ENCODE measurements around the gene PLEKHG4. TPM values are rescaled to one million over a fixed set of nuclear protein-coding genes. Genes with fewer than 3 reads are reported as not detected.

The PLEKHG4 gene
- total and polyA plus RNA-seq, 2 donors (not counting 1 experiment from before 2014, with no cell fraction given) = 9.9 to 37.7 TPM

DNA sequence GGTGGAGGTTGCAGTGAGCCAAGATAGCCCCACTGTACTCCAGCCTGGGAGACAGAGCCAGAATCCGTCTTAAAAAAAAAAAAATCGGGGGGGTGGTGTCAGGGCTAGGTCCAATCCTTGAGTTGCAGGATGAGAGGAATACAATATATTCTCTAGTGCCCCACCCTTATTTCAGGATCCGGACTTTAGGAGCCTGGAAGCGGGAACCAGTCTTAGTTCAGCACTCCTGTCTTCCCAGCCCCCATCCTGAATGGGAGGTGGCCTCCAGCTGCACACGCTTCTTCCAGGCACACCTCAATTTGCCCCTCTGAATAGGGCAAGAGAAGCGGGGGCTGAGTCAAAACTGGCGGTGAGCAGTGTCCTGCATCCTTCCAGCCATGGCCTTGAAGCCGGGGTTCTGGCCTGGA, 33.7 kb upstream of the PLEKHG4 start:
- no peak overlapping the region for H2AFZ ChIP-seq (ENCODE audit: low read length)
- no peaks in the 10 kb centered on the region for H3K9me3 ChIP-seq (ENCODE audit: control insufficient read depth, insufficient read depth, low read depth, low read length)
- H3K36me3 ChIP-seq (ENCODE audit: control insufficient read depth, insufficient read depth, low read length) = peaks cover 3% of the 10 kb centered on the region
- H3K9ac ChIP-seq (ENCODE audit: insufficient read depth, low read length) = peak overlapping the region; percentile 76
- no peak for TF ChIP-seq EZH2 (IDR thresholded peaks at IDR 0.05; ENCODE audit: low read length, missing control alignments)
- TF ChIP-seq, protein P1, sequence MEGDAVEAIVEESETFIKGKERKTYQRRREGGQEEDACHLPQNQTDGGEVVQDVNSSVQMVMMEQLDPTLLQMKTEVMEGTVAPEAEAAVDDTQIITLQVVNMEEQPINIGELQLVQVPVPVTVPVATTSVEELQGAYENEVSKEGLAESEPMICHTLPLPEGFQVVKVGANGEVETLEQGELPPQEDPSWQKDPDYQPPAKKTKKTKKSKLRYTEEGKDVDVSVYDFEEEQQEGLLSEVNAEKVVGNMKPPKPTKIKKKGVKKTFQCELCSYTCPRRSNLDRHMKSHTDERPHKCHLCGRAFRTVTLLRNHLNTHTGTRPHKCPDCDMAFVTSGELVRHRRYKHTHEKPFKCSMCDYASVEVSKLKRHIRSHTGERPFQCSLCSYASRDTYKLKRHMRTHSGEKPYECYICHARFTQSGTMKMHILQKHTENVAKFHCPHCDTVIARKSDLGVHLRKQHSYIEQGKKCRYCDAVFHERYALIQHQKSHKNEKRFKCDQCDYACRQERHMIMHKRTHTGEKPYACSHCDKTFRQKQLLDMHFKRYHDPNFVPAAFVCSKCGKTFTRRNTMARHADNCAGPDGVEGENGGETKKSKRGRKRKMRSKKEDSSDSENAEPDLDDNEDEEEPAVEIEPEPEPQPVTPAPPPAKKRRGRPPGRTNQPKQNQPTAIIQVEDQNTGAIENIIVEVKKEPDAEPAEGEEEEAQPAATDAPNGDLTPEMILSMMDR (conservative IDR thresholded peaks at IDR 0.05 in 1 of 2, IDR thresholded peaks at IDR 0.05 in 1 of 2; ENCODE audit: low read depth in 1 of 2, low read length in 2 of 2) = no peak
- peak overlapping the region; percentile 89 for H3K4me2 ChIP-seq (ENCODE audit: extremely low read depth, insufficient read depth, low read length)
- H3K4me3 ChIP-seq (replicated peaks in 1 of 4; ENCODE audit: control extremely low read depth in 1 of 4, insufficient read depth in 1 of 4, low read depth in 3 of 4, low read length in 4 of 4) = peak overlapping the region; percentile 79 to 90 (median 87)
- DNase-seq (ENCODE audit: low read depth in 2 of 2) = no peak
- peaks cover 58% of the 10 kb centered on the region for H3K4me1 ChIP-seq (ENCODE audit: control insufficient read depth, extremely low read depth, insufficient read depth, low read length)
- peak overlapping the region; percentile 85 for H3K27ac ChIP-seq (ENCODE audit: insufficient read depth, low read length)
- no peaks in the 10 kb centered on the region for H3K27me3 ChIP-seq (ENCODE audit: control insufficient read depth, insufficient read depth, low read length)
- H3K79me2 ChIP-seq (ENCODE audit: control insufficient read depth, insufficient read depth, low read length) = peaks cover 29% of the 10 kb centered on the region
- no peaks in the 10 kb centered on the region for H4K20me1 ChIP-seq (ENCODE audit: control insufficient read depth, extremely low read depth, insufficient read depth, low read length)

DNA sequence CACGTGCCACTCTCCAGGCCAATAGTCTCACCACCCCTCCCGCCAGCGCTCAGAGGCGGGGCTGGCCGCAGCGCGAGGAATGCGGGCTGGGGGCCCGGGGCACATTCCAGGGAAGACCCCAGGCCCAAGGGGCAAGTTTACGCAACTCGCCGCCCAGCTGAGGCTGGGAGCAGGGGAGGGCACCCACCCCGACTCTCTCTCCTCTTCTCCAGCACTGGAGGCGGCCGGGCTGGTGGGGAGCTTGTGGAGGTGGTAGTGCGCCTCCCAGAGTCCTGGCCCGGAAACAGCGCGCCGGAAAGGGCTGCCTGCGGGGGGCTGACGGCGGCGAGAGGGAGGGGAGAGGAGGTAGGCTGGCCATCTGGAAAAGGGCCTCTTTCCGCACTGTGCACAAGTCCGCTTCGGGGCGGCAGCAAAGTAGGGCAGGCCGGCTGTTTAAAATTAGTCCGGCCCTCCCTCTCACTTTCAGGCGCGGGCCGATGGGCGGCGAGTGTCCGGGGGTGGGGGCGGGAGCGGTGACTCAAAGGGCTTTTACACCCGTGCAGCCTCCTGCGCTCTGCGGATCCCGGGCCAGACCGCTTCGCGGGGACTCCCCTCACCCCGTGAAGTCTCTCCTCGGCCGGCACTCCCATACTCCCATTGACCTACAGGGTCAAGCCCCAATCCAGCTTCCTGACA, 33.1 kb upstream of the PLEKHG4 start:
- H3K9ac ChIP-seq (ENCODE audit: insufficient read depth, low read length) = peak overlapping the region; percentile 76

DNA sequence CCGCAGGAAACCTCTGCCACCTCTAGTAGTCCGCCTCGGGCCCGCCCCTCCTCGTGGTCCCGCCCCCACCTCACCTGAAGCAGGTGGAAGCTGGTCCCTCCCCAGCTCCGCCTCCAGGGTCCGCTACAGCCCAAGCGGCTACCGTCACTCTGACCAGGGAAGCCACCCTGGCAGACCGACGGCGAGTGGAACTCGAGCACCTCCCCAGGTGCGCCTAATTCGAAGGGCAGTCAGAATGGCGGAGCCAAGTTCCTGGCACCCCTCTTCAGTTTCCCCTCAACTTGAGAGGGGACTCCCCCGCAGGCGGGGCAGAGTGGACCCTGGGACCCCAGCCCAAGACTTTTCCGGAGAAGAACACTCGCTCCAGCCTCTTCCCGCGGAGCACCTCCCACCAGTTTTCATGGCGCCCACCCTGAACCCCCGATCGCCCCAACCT, 32.6 kb upstream of the PLEKHG4 start:
- Histone ChIP-seq H3K27me3 (ENCODE audit: control insufficient read depth, insufficient read depth, low read length) (no peaks in the 10 kb centered on the region), H3K4me3 (replicated peaks in 1 of 4; ENCODE audit: control extremely low read depth in 1 of 4, insufficient read depth in 1 of 4, low read depth in 3 of 4, low read length in 4 of 4) (peak overlapping the region; percentile 79 to 90 (median 87)), H3K9ac (ENCODE audit: insufficient read depth, low read length) (peak overlapping the region; percentile 76), H3K4me2 (ENCODE audit: extremely low read depth, insufficient read depth, low read length) (peak overlapping the region; percentile 89), H3K36me3 (ENCODE audit: control insufficient read depth, insufficient read depth, low read length) (peaks cover 3% of the 10 kb centered on the region), H3K79me2 (ENCODE audit: control insufficient read depth, insufficient read depth, low read length) (peaks cover 28% of the 10 kb centered on the region), H4K20me1 (ENCODE audit: control insufficient read depth, extremely low read depth, insufficient read depth, low read length) (no peaks in the 10 kb centered on the region), H3K4me1 (ENCODE audit: control insufficient read depth, extremely low read depth, insufficient read depth, low read length) (peaks cover 48% of the 10 kb centered on the region), H3K9me3 (ENCODE audit: control insufficient read depth, insufficient read depth, low read depth, low read length) (no peaks in the 10 kb centered on the region), H3K27ac (ENCODE audit: insufficient read depth, low read length) (peak overlapping the region; percentile 85), H2AFZ (ENCODE audit: low read length) (no peak overlapping the region)
- DNase-seq (ENCODE audit: low read depth in 2 of 2) = no peak
- TF ChIP-seq, protein P1 (conservative IDR thresholded peaks at IDR 0.05 in 1 of 2, IDR thresholded peaks at IDR 0.05 in 1 of 2; ENCODE audit: low read depth in 1 of 2, low read length in 2 of 2) = no peak
- no peak for TF ChIP-seq EZH2 (IDR thresholded peaks at IDR 0.05; ENCODE audit: low read length, missing control alignments)

More for the DNA sequence above, 33.1 kb upstream of the PLEKHG4 start:
- Histone ChIP-seq H3K4me1 (ENCODE audit: control insufficient read depth, extremely low read depth, insufficient read depth, low read length) (peaks cover 53% of the 10 kb centered on the region), H3K4me3 (replicated peaks in 1 of 4; ENCODE audit: control extremely low read depth in 1 of 4, insufficient read depth in 1 of 4, low read depth in 3 of 4, low read length in 4 of 4) (peak overlapping the region; percentile 79 to 90 (median 87)), H3K27me3 (ENCODE audit: control insufficient read depth, insufficient read depth, low read length) (no peaks in the 10 kb centered on the region), H3K36me3 (ENCODE audit: control insufficient read depth, insufficient read depth, low read length) (peaks cover 3% of the 10 kb centered on the region), H3K27ac (ENCODE audit: insufficient read depth, low read length) (peak overlapping the region; percentile 85), H3K79me2 (ENCODE audit: control insufficient read depth, insufficient read depth, low read length) (peaks cover 28% of the 10 kb centered on the region), H3K4me2 (ENCODE audit: extremely low read depth, insufficient read depth, low read length) (peak overlapping the region; percentile 89), H2AFZ (ENCODE audit: low read length) (peak overlapping the region; percentile 39), H4K20me1 (ENCODE audit: control insufficient read depth, extremely low read depth, insufficient read depth, low read length) (no peaks in the 10 kb centered on the region), H3K9me3 (ENCODE audit: control insufficient read depth, insufficient read depth, low read depth, low read length) (no peaks in the 10 kb centered on the region)
- peak; percentile 88 to 90 for DNase-seq (ENCODE audit: low read depth in 2 of 2)
- TF ChIP-seq, protein P1 (conservative IDR thresholded peaks at IDR 0.05 in 1 of 2, IDR thresholded peaks at IDR 0.05 in 1 of 2; ENCODE audit: low read depth in 1 of 2, low read length in 2 of 2) = peak; percentile 27 to 38
- TF ChIP-seq EZH2 (IDR thresholded peaks at IDR 0.05; ENCODE audit: low read length, missing control alignments) = no peak
